HepG2 (cell line): Measurements from ENCODE around the gene VDAC1. TPM values are rescaled to one million over a fixed set of nuclear protein-coding genes. Genes with fewer than 3 reads are reported as not detected.
"Not testable (repeated sequence)": the region's sequence is repeated elsewhere in the genome, so short reads cannot be mapped to it uniquely, and the experiment has no call there.

Experiments
- ATAC-seq: fragments of 200-7000 bp; cut with Tn5 transposase; 3 replicates; pipeline ENCODE4 v1.9.1; 2020; ENCODE audit warnings: mild to moderate bottlenecking, moderate library complexity
- BruUV-seq: library from RNA; stranded (reverse); fragments of 400-500 nt; replicated peaks from 2 replicates; lab custom pipeline; 2021; lab: Mats Ljungman, UMichigan
- CTCF ChIA-PET: fragments of 300-600 bp; formaldehyde crosslinking; extraction: SDS; loops from one replicate; lab custom pipeline; 2021; ENCODE audit warnings: low total read pairs, inconsistent platforms, low intra/inter-chr PET ratio; lab: Yijun Ruan, JAX
- POLR2A ChIA-PET: fragments of 350-600 bp; sonication (Branson Sonifier 250); formaldehyde crosslinking; loops from one replicate; lab custom pipeline; 2020; ENCODE audit warnings: antibody characterized with exemption, inconsistent platforms; lab: Yijun Ruan, JAX
- DNase-seq: peaks from one replicate; pipeline ENCODE4 v3.0.0-alpha.2; 2015; ENCODE audit warnings: low spot score
- FAIRE-seq: peaks from 3 replicates; lab custom pipeline; 2011; peaks lifted over from hg19 to GRCh38; lab: Jason Lieb, UNC
- H2AFZ ChIP-seq: one replicate; pipeline ENCODE4 v1.6.1; 2011; ENCODE audit warnings: low read length, inconsistent platforms
- H3K27ac ChIP-seq: fragments of 300-600 bp; 3 replicates; pipeline ENCODE4 v1.8.0; 2011; ENCODE audit warnings: mixed run types, mild to moderate bottlenecking, mixed read lengths, low read length, inconsistent platforms; ENCODE audit not compliant: insufficient read depth; ENCODE audit errors: extremely low read length
- H3K27me3 ChIP-seq, 2 experiments: fragments of 200-600 bp in 1 of 2; 2 replicates in 1 of 2; 3 replicates in 1 of 2; pipeline versions ENCODE4 v1.6.0 to v1.8.0; 2011; ENCODE audit warnings: low read length in 2 of 2, mild to moderate bottlenecking in 2 of 2, moderate library complexity in 2 of 2, inconsistent platforms in 1 of 2; ENCODE audit not compliant: insufficient read depth in 2 of 2, control insufficient read depth in 1 of 2
- H3K36me3 ChIP-seq, 2 experiments: fragments of 200-600 bp in 1 of 2; replicated peaks in 1 of 2; 2 replicates in 1 of 2; 3 replicates in 1 of 2; pipeline versions ENCODE4 v1.5.1 to v1.8.0; 2011; ENCODE audit warnings: low read length in 2 of 2, inconsistent platforms in 1 of 2; ENCODE audit not compliant: insufficient read depth in 2 of 2, control insufficient read depth in 1 of 2
- H3K4me1 ChIP-seq: 2 replicates; pipeline ENCODE4 v1.5.1; 2012; ENCODE audit warnings: low read length, inconsistent platforms; ENCODE audit not compliant: insufficient read depth
- H3K4me2 ChIP-seq: 2 replicates; pipeline ENCODE4 v1.6.0; 2011; ENCODE audit warnings: low read depth, low read length, inconsistent platforms
- H3K4me3 ChIP-seq, 3 experiments: fragments of 200-600 bp in 1 of 3; sonication (generic), shearing (Covaris generic) in 1 of 3; replicated peaks in 1 of 3; 2 replicates each; pipeline ENCODE4 v1.5.1; 2011 to 2016; ENCODE audit warnings: low read length in 3 of 3, inconsistent platforms in 2 of 3, low read depth in 2 of 3, mild to moderate bottlenecking in 2 of 3, control low read depth in 1 of 3, mixed read lengths in 1 of 3; ENCODE audit not compliant: insufficient read depth in 1 of 3
- H3K79me2 ChIP-seq: one replicate; pipeline ENCODE4 v1.6.1; 2011; ENCODE audit warnings: low read length, inconsistent platforms; ENCODE audit not compliant: insufficient read depth
- H3K9ac ChIP-seq: 2 replicates; pipeline ENCODE4 v1.6.0; 2011; ENCODE audit warnings: mild to moderate bottlenecking, low read depth, low read length, inconsistent platforms; ENCODE audit not compliant: insufficient read depth
- H3K9me3 ChIP-seq: 2 replicates; pipeline ENCODE4 v1.5.1; 2012; ENCODE audit warnings: mild to moderate bottlenecking, low read length
- H4K20me1 ChIP-seq: 2 replicates; pipeline ENCODE4 v1.6.0; 2011; ENCODE audit warnings: inconsistent platforms, mild to moderate bottlenecking, low read length, moderate library complexity; ENCODE audit not compliant: insufficient read depth
- RBM22 ChIP-seq: fragments of 200-400 bp; formaldehyde crosslinking; optimal IDR thresholded peaks from 2 replicates; pipeline ENCODE3; 2017; ENCODE audit warnings: mild to moderate bottlenecking, low read length, moderate library complexity
- ZNF589 ChIP-seq: sonication (generic); formaldehyde crosslinking; conservative IDR thresholded peaks from 2 replicates; pipeline ENCODE4 v1.8.0; 2022; ENCODE audit warnings: mild to moderate bottlenecking, moderate library complexity, missing genetic modification reagents
- ZNF740 ChIP-seq: sonication (generic); formaldehyde crosslinking; IDR thresholded peaks from 2 replicates; pipeline ENCODE4 v1.4.0; 2020; ENCODE audit warnings: missing genetic modification reagents
- WGBS: methylation state at CpG from one replicate; pipeline ENCODE4 v1.1.6; 2017; ENCODE audit warnings: low lambda C conversion rate; 5-methylcytosine and 5-hydroxymethylcytosine counted together
- in situ Hi-C: cut with HindIII; loops from 2 replicates; pipeline ENCODE4 v1.10.0; 2017; ENCODE audit warnings: low pct_unique_long_range_greater_than_20kb; ENCODE audit not compliant: extremely low pct_ligation_motif_present
- intact Hi-C: fragments of 100-400 bp; cut with micrococcal nuclease; formaldehyde crosslinking; loops from one replicate; pipeline ENCODE4 v1.10.0; 2022; ENCODE audit not compliant: unreplicated experiment
- polyA plus RNA-seq, 8 experiments: library from polyadenylated mRNA; depleted of rRNA in 3 of 8; stranded (reverse) in 7 of 8; unstranded in 1 of 8; fragments of >200 nt; fragmentation: Illumina TruSeq in 4 of 8; extraction: Trizol in 4 of 8; gene quantifications; 2 replicates each; pipeline versions ENCODE4 v1.2.1 to v1.2.3, GENCODE V29; 2011 to 2016; ENCODE audit warnings: low read depth in 4 of 8, missing spikeins in 1 of 8, mixed read lengths in 1 of 8; ENCODE audit not compliant: insufficient read depth in 1 of 8
- total RNA-seq, 5 experiments: library from RNA; depleted of rRNA; stranded (reverse); fragments of >200 nt; fragmentation: Illumina TruSeq; extraction: Trizol; gene quantifications; 2 replicates each; pipeline ENCODE4 v1.2.3, GENCODE V29; 2016; ENCODE audit warnings: low read depth in 1 of 5

The VDAC1 gene
- total and polyA plus RNA-seq, 2 of the 13 experiments (the other 11 are each of a cell fraction or from before 2014, with no cell fraction given) = 112 to 380 TPM

- POLR2A ChIA-PET, H3K27ac ChIP-seq, CTCF ChIA-PET, H3K4me3 ChIP-seq, H3K9ac ChIP-seq, H4K20me1 ChIP-seq, in situ Hi-C loops, DNase-seq, intact Hi-C loops, H3K79me2 ChIP-seq, H3K4me2 ChIP-seq, H3K27me3 ChIP-seq, BruUV-seq, H3K9me3 ChIP-seq, ATAC-seq, H2AFZ ChIP-seq, FAIRE-seq: not testable (repeated sequence)
- H3K4me1 ChIP-seq = peaks cover 40% of the 10 kb centered on the region
- WGBS = 96% methylated on average over 16 of the region's 16 CpGs
- peaks cover 22 to 48% of the 10 kb centered on the region in 2 experiments; a peak in 4 of 5 replicates for H3K36me3 ChIP-seq
Measured at GRCh38 chr5:133975546-133975945, 29.2 kb downstream of the VDAC1 start.

- intact Hi-C loops = no loop called here
- in situ Hi-C loops = no loop called here
- no peak overlapping the region for H3K4me2 ChIP-seq
- H3K79me2 ChIP-seq = no peaks in the 10 kb centered on the region
- no peaks in the 10 kb centered on the region for H3K9me3 ChIP-seq
- WGBS = 97% methylated on average over 6 of the region's 6 CpGs
- H3K4me1 ChIP-seq = peaks cover 48% of the 10 kb centered on the region
- FAIRE-seq (no peak), ATAC-seq (no peak), DNase-seq (no peak)
- TF ChIP-seq ZNF589 = no peak
- TF ChIP-seq ZNF740 (CRISPR knock-in tag) = no peak
- peak; percentile 50 for TF ChIP-seq RBM22
- no peak overlapping the region for H3K9ac ChIP-seq
- H3K36me3 ChIP-seq = peaks cover 22 to 39% of the 10 kb centered on the region in 2 experiments; a peak in 4 of 5 replicates
- H2AFZ ChIP-seq = no peak overlapping the region
- no peak overlapping the region for H3K4me3 ChIP-seq
- H3K27me3 ChIP-seq = no peaks in the 10 kb centered on the region
- no TSS peak for BruUV-seq
- H3K27ac ChIP-seq = no peak overlapping the region
- ChIA-PET POLR2A (no interaction called here), CTCF (no interaction called here)
- 0 out of 2 replicates have a peak, but pooled peaks cover 5% of the 10 kb centered on the region for H4K20me1 ChIP-seq
Measured at GRCh38 chr5:133974142-133974541, 30.6 kb downstream of the VDAC1 start.
